H1 (cell line): ENCODE data around the gene COA4. TPM values are rescaled to one million over a fixed set of nuclear protein-coding genes. Genes with fewer than 3 reads are reported as not detected.
A peak's percentile ranks its signal among the peaks of the same experiment; 100 is the strongest.

Experiments
- CTCF ChIA-PET: fragments of 300-600 bp; sonication (Branson Sonifier 250); formaldehyde crosslinking; loops from one replicate; lab custom pipeline; 2021; ENCODE audit not compliant: partially characterized antibody; lab: Charles Lee
- POLR2A ChIA-PET: fragments of 300-600 bp; sonication (Branson Sonifier 250); formaldehyde crosslinking; loops from one replicate; lab custom pipeline; 2021; ENCODE audit warnings: inconsistent platforms; ENCODE audit not compliant: partially characterized antibody; lab: Charles Lee
- DNase-seq, 2 experiments: peaks; one replicate each; pipeline versions ENCODE4 v3.0.0 to v3.0.0-alpha.2; 2010 to 2022; ENCODE audit warnings: low spot score in 2 of 2, low read depth in 1 of 2, mixed read lengths in 1 of 2
- FAIRE-seq: peaks from 2 replicates; lab custom pipeline; 2011; peaks lifted over from hg19 to GRCh38; lab: Jason Lieb, UNC
- H2AFZ ChIP-seq: 2 replicates; pipeline ENCODE4 v1.8.1; 2012; ENCODE audit warnings: low read length, inconsistent platforms
- H2AK5ac ChIP-seq: 2 replicates; pipeline ENCODE4 v1.6.1; 2013; ENCODE audit warnings: low read depth, low read length
- H2BK120ac ChIP-seq: replicated peaks from 2 replicates; pipeline ENCODE3; 2013; ENCODE audit warnings: low read depth, low read length, inconsistent platforms
- H2BK12ac ChIP-seq: 2 replicates; pipeline ENCODE4 v1.6.1; 2013; ENCODE audit warnings: low read depth, low read length
- H2BK15ac ChIP-seq: 2 replicates; pipeline ENCODE4 v1.6.1; 2013; ENCODE audit warnings: low read length
- H2BK20ac ChIP-seq: 2 replicates; pipeline ENCODE4 v1.6.1; 2013; ENCODE audit warnings: low read length
- H2BK5ac ChIP-seq: 2 replicates; pipeline ENCODE4 v1.6.1; 2013; ENCODE audit warnings: low read depth, low read length
- H3K14ac ChIP-seq: 2 replicates; pipeline ENCODE4 v1.6.1; 2013; ENCODE audit warnings: inconsistent platforms; ENCODE audit not compliant: insufficient read length
- H3K18ac ChIP-seq: 2 replicates; pipeline ENCODE4 v1.6.1; 2013; ENCODE audit warnings: low read length; ENCODE audit errors: extremely low read depth
- H3K23ac ChIP-seq: 2 replicates; pipeline ENCODE4 v1.6.1; 2013; ENCODE audit warnings: inconsistent platforms; ENCODE audit not compliant: insufficient read length
- H3K23me2 ChIP-seq: 2 replicates; pipeline ENCODE4 v1.6.1; 2013; ENCODE audit warnings: low read depth, low read length
- H3K27ac ChIP-seq: 2 replicates; pipeline ENCODE4 v1.6.1; 2011; ENCODE audit warnings: low read depth, low read length, inconsistent platforms
- H3K27me3 ChIP-seq, 4 experiments: replicated peaks in 1 of 4; 1 replicate in 1 of 4; 2 replicates in 3 of 4; pipeline versions ENCODE4 v1.6.1 to v1.8.1; 2011 to 2013; ENCODE audit warnings: low read length in 3 of 4, mild to moderate bottlenecking in 3 of 4, inconsistent platforms in 2 of 4, mixed read lengths in 2 of 4, moderate library complexity in 1 of 4; ENCODE audit not compliant: control insufficient read depth in 3 of 4, insufficient read depth in 3 of 4; ENCODE audit errors: extremely low read depth in 1 of 4
- H3K36me3 ChIP-seq, 4 experiments: 2 replicates each; pipeline versions ENCODE4 v1.6.1 to v1.8.1; 2011 to 2013; ENCODE audit warnings: mild to moderate bottlenecking in 4 of 4, low read length in 3 of 4, moderate library complexity in 2 of 4, control low read depth in 1 of 4, inconsistent platforms in 1 of 4; ENCODE audit not compliant: insufficient read depth in 4 of 4, control insufficient read depth in 2 of 4
- H3K4ac ChIP-seq: replicated peaks from 2 replicates; pipeline ENCODE3; 2013; ENCODE audit warnings: low read length, low read depth, mixed read lengths, inconsistent platforms; ENCODE audit not compliant: insufficient read length
- H3K4me1 ChIP-seq, 4 experiments: replicated peaks in 1 of 4; 1 replicate in 1 of 4; 2 replicates in 3 of 4; pipeline versions ENCODE4 v1.6.1 to v1.8.1; 2011 to 2013; ENCODE audit warnings: low read length in 3 of 4, inconsistent platforms in 2 of 4, mixed read lengths in 1 of 4; ENCODE audit not compliant: insufficient read depth in 4 of 4, control insufficient read depth in 3 of 4
- H3K4me2 ChIP-seq, 2 experiments: 2 replicates each; pipeline versions ENCODE4 v1.6.1 to v1.8.1; 2011 to 2013; ENCODE audit warnings: low read depth in 2 of 2, low read length in 2 of 2, control low read depth in 1 of 2, inconsistent platforms in 1 of 2, mild to moderate bottlenecking in 1 of 2; ENCODE audit not compliant: insufficient read depth in 1 of 2
- H3K4me3 ChIP-seq, 4 experiments: fragments of 200-600, 300-600 bp in 1 of 4; sonication (generic), shearing (Covaris generic), sonication (Bioruptor Twin) in 1 of 4; 2 replicates each; pipeline versions ENCODE4 v1.5.1 to v1.8.1; 2011 to 2016; ENCODE audit warnings: low read length in 4 of 4, low read depth in 3 of 4, control low read depth in 2 of 4, inconsistent platforms in 2 of 4, mild to moderate bottlenecking in 2 of 4, mixed read lengths in 1 of 4, moderate library complexity in 1 of 4; ENCODE audit not compliant: insufficient read depth in 2 of 4; ENCODE audit errors: extremely low read depth in 1 of 4
- H3K56ac ChIP-seq: replicated peaks from 2 replicates; pipeline ENCODE3; 2013; ENCODE audit warnings: low read depth, mild to moderate bottlenecking, mixed read lengths, low read length, inconsistent platforms; ENCODE audit not compliant: insufficient read length
- H3K79me1 ChIP-seq: 2 replicates; pipeline ENCODE4 v1.6.1; 2013; ENCODE audit warnings: low read depth, low read length, control low read depth
- H3K79me2 ChIP-seq, 2 experiments: 2 replicates each; pipeline versions ENCODE4 v1.6.1 to v1.8.1; 2012 to 2013; ENCODE audit warnings: low read length in 2 of 2, mild to moderate bottlenecking in 2 of 2, inconsistent platforms in 1 of 2; ENCODE audit not compliant: insufficient read depth in 2 of 2, control insufficient read depth in 1 of 2
- H3K9ac ChIP-seq, 4 experiments: replicated peaks in 1 of 4; 1 replicate in 1 of 4; 2 replicates in 3 of 4; pipeline versions ENCODE4 v1.6.1 to v1.8.1; 2011 to 2013; ENCODE audit warnings: low read depth in 3 of 4, low read length in 3 of 4, control low read depth in 2 of 4, mild to moderate bottlenecking in 2 of 4, moderate library complexity in 2 of 4, inconsistent platforms in 1 of 4; ENCODE audit errors: extremely low read depth in 1 of 4
- H3K9me3 ChIP-seq, 2 experiments: 2 replicates each; pipeline versions ENCODE4 v1.6.1 to v1.8.1; 2012 to 2013; ENCODE audit warnings: mild to moderate bottlenecking in 2 of 2, moderate library complexity in 2 of 2, control low read depth in 1 of 2, inconsistent platforms in 1 of 2, low read depth in 1 of 2, low read length in 1 of 2, mixed read lengths in 1 of 2; ENCODE audit not compliant: insufficient read depth in 2 of 2
- H4K20me1 ChIP-seq, 2 experiments: replicated peaks in 1 of 2; 2 replicates each; pipeline versions ENCODE3 to v1.8.1; 2011 to 2013; ENCODE audit warnings: inconsistent platforms in 2 of 2, low read length in 2 of 2, mild to moderate bottlenecking in 1 of 2; ENCODE audit not compliant: insufficient read depth in 2 of 2, control insufficient read depth in 1 of 2
- H4K5ac ChIP-seq: 2 replicates; pipeline ENCODE4 v1.6.1; 2013; ENCODE audit warnings: low read length, low read depth, mixed read lengths, inconsistent platforms; ENCODE audit not compliant: insufficient read length
- H4K8ac ChIP-seq: 2 replicates; pipeline ENCODE4 v1.8.0; 2013; ENCODE audit warnings: mild to moderate bottlenecking, moderate library complexity, low read length, inconsistent platforms; ENCODE audit not compliant: insufficient read depth; ENCODE audit errors: extremely low read depth
- H4K91ac ChIP-seq: replicated peaks from 2 replicates; pipeline ENCODE3; 2013; ENCODE audit warnings: low read length, mixed read lengths, inconsistent platforms; ENCODE audit not compliant: insufficient read length
- PHF8 ChIP-seq: fragments of 200-600 bp; sonication (generic); conservative IDR thresholded peaks from 2 replicates; pipeline ENCODE4 v1.7.1; 2012; ENCODE audit warnings: low read depth, mild to moderate bottlenecking, inconsistent platforms, low read length, moderate library complexity
- POLR2A ChIP-seq, 2 experiments: IDR thresholded peaks; 1 replicate in 1 of 2; 2 replicates in 1 of 2; pipeline ENCODE4 v1.6.1; 2011; ENCODE audit warnings: low read depth in 2 of 2, low read length in 2 of 2, mild to moderate bottlenecking in 2 of 2; ENCODE audit errors: control extremely low read depth in 1 of 2
- POLR2AphosphoS5 ChIP-seq: IDR thresholded peaks from 2 replicates; pipeline ENCODE4 v1.6.1; 2011; ENCODE audit warnings: low read depth, low read length
- POU5F1 ChIP-seq: IDR thresholded peaks from 2 replicates; pipeline ENCODE4 v1.6.1; 2011; ENCODE audit warnings: low read depth, mild to moderate bottlenecking, low read length, moderate library complexity
- ZNF274 ChIP-seq: IDR thresholded peaks from 2 replicates; pipeline ENCODE4 v1.7.0; 2012; ENCODE audit warnings: low read length, borderline replicate concordance; ENCODE audit errors: extremely low read depth
- WGBS, 2 experiments: shearing (Covaris generic) in 1 of 2; methylation state at CpG; one replicate each; pipeline versions ENCODE4 v1.1.6 to v1.1.7; 2013 to 2015; ENCODE audit warnings: low lambda C conversion rate in 2 of 2, mixed read lengths in 2 of 2, inconsistent platforms in 1 of 2, low coverage in 1 of 2, missing lambda C conversion rate in 1 of 2; ENCODE audit not compliant: insufficient replicate concordance in 2 of 2, insufficient coverage in 1 of 2, insufficient read length in 1 of 2; ENCODE audit errors: extremely low coverage in 1 of 2, missing lambda C conversion rate in 1 of 2; 5-methylcytosine and 5-hydroxymethylcytosine counted together
- polyA plus RNA-seq, 7 experiments: library from polyadenylated mRNA; depleted of rRNA in 3 of 7; stranded (reverse) in 5 of 7; unstranded in 2 of 7; fragments of >200 nt in 5 of 7; fragments of 200-250 nt in 2 of 7; gene quantifications; 1 replicate in 5 of 7; 2 replicates in 1 of 7; 4 replicates in 1 of 7; pipeline versions ENCODE4 v1.2.1 to v1.2.3, GENCODE V29; 2011 to 2013; ENCODE audit warnings: missing spikeins in 2 of 7, mixed read lengths in 2 of 7
- total RNA-seq: library from RNA; stranded (reverse); fragmentation: NEBNext Ultra II Directional; extraction: Animal tissue kit (Norgen Biotek cat#: 25700); gene quantifications from 2 replicates; pipeline ENCODE4 v1.2.1, GENCODE V29; 2021

COA4 gene
- total and polyA plus RNA-seq, 2 of the 8 experiments (the other 6 are each of a cell fraction or from before 2014, with no cell fraction given): 177 to 380 TPM

- TF ChIP-seq PHF8: no peak
- 0 out of 3 replicates have a peak, but pooled peaks of 1 of the 2 experiments have one; percentile 37 for TF ChIP-seq POLR2A (IDR thresholded peaks at IDR 0.05; ENCODE audit: control extremely low read depth in 1 of 2, low read depth in 2 of 2, low read length in 2 of 2)
- TF ChIP-seq POLR2AphosphoS5: 0 out of 2 replicates have a peak, but pooled peaks have one; percentile 7
- TF ChIP-seq POU5F1: no peak
- no peak for TF ChIP-seq ZNF274
- Histone ChIP-seq H3K23me2 (peaks cover 10% of the 10 kb centered on the region; the same call in 1 of the 2 replicates), H3K79me2 (peaks cover 6 to 40% of the 10 kb centered on the region in 2 experiments; a peak in 3 of 4 replicates), H2BK15ac (no peak overlapping the region), H3K56ac (no peak overlapping the region), H4K20me1 (peaks cover 5 to 9% of the 10 kb centered on the region in 2 experiments), H3K4me3 (no peak overlapping the region), H3K27ac (no peak overlapping the region), H2BK120ac (no peak overlapping the region), H2BK12ac (no peak overlapping the region), H4K91ac (no peak overlapping the region), H2AK5ac (no peak overlapping the region), H3K27me3 (no peaks in the 10 kb centered on the region), H3K4me2 (no peak overlapping the region), H4K8ac (no peak overlapping the region), H2AFZ (no peak overlapping the region), H2BK20ac (no peak overlapping the region), H3K9me3 (no peaks in the 10 kb centered on the region), H3K23ac (no peak overlapping the region), H4K5ac (no peak overlapping the region), H3K18ac (no peak overlapping the region), H3K9ac (no peak overlapping the region), H2BK5ac (no peak overlapping the region), H3K4ac (no peak overlapping the region), H3K14ac (no peak overlapping the region), H3K79me1 (peaks cover 15% of the 10 kb centered on the region), H3K4me1 (peaks cover 4 to 10% (median 7%) of the 10 kb centered on the region in 4 experiments; a peak in 6 of 7 replicates), H3K36me3 (peaks cover 14 to 60% (median 31%) of the 10 kb centered on the region in 4 experiments)
- POLR2A ChIA-PET: interaction anchor here (0.6 to 7.8 kb wide), 7 partner anchors 10 to 159 kb away, joined by 3 to 55 read pairs (median 6); no protein-coding TSS in a partner anchor
- 93% methylated on average over 9 of the region's 9 CpGs; no CpG with 5 or more reads in 1 of the 2 experiments for WGBS, 2 experiments
- no peak for FAIRE-seq
- CTCF ChIA-PET: interaction anchor here (0.6 to 2.2 kb wide), 6 partner anchors 14 to 129 kb away, joined by 3 to 8 read pairs (median 4); no protein-coding TSS in a partner anchor
- no peak for DNase-seq
Measured at GRCh38 chr11:73872749-73873357, 3.8 kb downstream of the COA4 start.
